Hepatocyte (in vitro differentiated cells): ENCODE measurements around the gene RPL27. TPM values are rescaled to one million over a fixed set of nuclear protein-coding genes. Genes with fewer than 3 reads are reported as not detected.
"Not testable (repeated sequence)": the region's sequence is repeated elsewhere in the genome, so short reads cannot be mapped to it uniquely, and the experiment has no call there.

Source experiments
- DNase-seq: peaks from one replicate; pipeline ENCODE4 v3.0.0-alpha.2; 2016; ENCODE audit warnings: low spot score
- H2AFZ ChIP-seq: fragments of 200-600 bp; sonication (generic); 2 replicates; pipeline ENCODE4 v1.6.0; 2016; ENCODE audit warnings: antibody characterized with exemption, mild to moderate bottlenecking
- H3K27ac ChIP-seq: fragments of 200-600 bp; sonication (generic); 2 replicates; pipeline ENCODE4 v1.5.1; 2016; ENCODE audit warnings: mild to moderate bottlenecking
- H3K27me3 ChIP-seq: fragments of 200-600 bp; sonication (generic); 2 replicates; pipeline ENCODE4 v1.6.1; 2016
- H3K36me3 ChIP-seq: fragments of 200-600 bp; sonication (generic); replicated peaks from 2 replicates; pipeline ENCODE4 v1.5.1; 2016; ENCODE audit warnings: low read depth; ENCODE audit not compliant: insufficient read depth
- H3K4me1 ChIP-seq: fragments of 200-600 bp; sonication (generic); 2 replicates; pipeline ENCODE4 v1.5.1; 2016; ENCODE audit warnings: mild to moderate bottlenecking, moderate library complexity; ENCODE audit not compliant: insufficient read depth
- H3K4me2 ChIP-seq: fragments of 200-600 bp; sonication (generic); 2 replicates; pipeline ENCODE4 v1.6.0; 2016
- H3K4me3 ChIP-seq: fragments of 200-600 bp; sonication (generic); 2 replicates; pipeline ENCODE4 v1.5.1; 2016; ENCODE audit warnings: mild to moderate bottlenecking
- H3K79me2 ChIP-seq: fragments of 200-600 bp; sonication (generic); 2 replicates; pipeline ENCODE4 v1.6.0; 2017; ENCODE audit warnings: mild to moderate bottlenecking
- H3K9me2 ChIP-seq: fragments of 200-600 bp; sonication (generic); replicated peaks from 2 replicates; pipeline ENCODE4 v1.6.0; 2017; ENCODE audit warnings: mild to moderate bottlenecking; ENCODE audit not compliant: insufficient read depth
- H3K9me3 ChIP-seq: fragments of 200-600 bp; sonication (generic); 2 replicates; pipeline ENCODE4 v1.5.1; 2016; ENCODE audit warnings: low read depth, mild to moderate bottlenecking
- H4K20me1 ChIP-seq: fragments of 200-600 bp; sonication (generic); 2 replicates; pipeline ENCODE4 v1.6.0; 2016; ENCODE audit warnings: mild to moderate bottlenecking; ENCODE audit not compliant: insufficient read depth, poor library complexity, severe bottlenecking
- CTCF ChIP-seq: fragments of 200-600 bp; sonication (generic); IDR thresholded peaks from 2 replicates; pipeline ENCODE4 v1.5.1; 2016; ENCODE audit warnings: antibody characterized with exemption, mild to moderate bottlenecking; ENCODE audit not compliant: poor library complexity
- EZH2 ChIP-seq: fragments of 200-600 bp; sonication (generic); IDR thresholded peaks from 2 replicates; pipeline ENCODE4 v1.6.1; 2016; ENCODE audit warnings: antibody characterized with exemption, mild to moderate bottlenecking, borderline replicate concordance
- EZH2phosphoT487 ChIP-seq: fragments of 200-600 bp; sonication (generic); IDR thresholded peaks from one replicate; pipeline ENCODE4 v1.6.1; 2018; ENCODE audit warnings: antibody characterized with exemption, mild to moderate bottlenecking, low read depth, moderate library complexity; ENCODE audit not compliant: unreplicated experiment, severe bottlenecking
- WGBS: methylation state at CpG from one replicate; pipeline ENCODE4 v1.1.6; 2016; ENCODE audit warnings: low lambda C conversion rate; ENCODE audit errors: missing lambda C conversion rate; 5-methylcytosine and 5-hydroxymethylcytosine counted together
- polyA plus RNA-seq: library from polyadenylated mRNA; unstranded; fragments of >200 nt; fragmentation: Nextera tagmentation; extraction: Ambion mirVana; gene quantifications from 2 replicates; pipeline ENCODE4 v1.2.1, GENCODE V29; 2016
- total RNA-seq: library from RNA; depleted of rRNA; stranded (reverse); fragments of >200 nt; gene quantifications from 2 replicates; pipeline ENCODE4 v1.2.3, GENCODE V29; 2014

The RPL27 gene
- total and polyA plus RNA-seq, 2 experiments from 2014 or later = 602 to 1,020 TPM

GRCh38 chr17:42989726-42990652 lies 8.2 kb upstream of the RPL27 start:
- Histone ChIP-seq H3K4me2 (no peak overlapping the region), H3K9me2 (no peaks in the 10 kb centered on the region), H3K27ac (no peak overlapping the region), H4K20me1 (peaks cover 3% of the 10 kb centered on the region), H3K79me2 (peaks cover 13% of the 10 kb centered on the region), H3K4me3 (no peak overlapping the region), H3K9me3 (no peaks in the 10 kb centered on the region), H3K36me3 (no peaks in the 10 kb centered on the region), H2AFZ (no peak overlapping the region), H3K27me3 (no peaks in the 10 kb centered on the region), H3K4me1 (no peaks in the 10 kb centered on the region)
- no peak for TF ChIP-seq EZH2phosphoT487
- no peak for TF ChIP-seq CTCF
- TF ChIP-seq EZH2 = no peak
- no peak for DNase-seq
- WGBS = 89% methylated on average over 6 of the region's 6 CpGs

GRCh38 chr17:42991471-42991870 lies 6.7 kb upstream of the RPL27 start:
- 97% methylated on average over 6 of the region's 6 CpGs for WGBS
- no peaks in the 10 kb centered on the region for H3K36me3 ChIP-seq
- no peak for TF ChIP-seq EZH2

GRCh38 chr17:42992872-42993271 lies 5.3 kb upstream of the RPL27 start:
- Histone ChIP-seq H3K4me2 (no peak overlapping the region), H3K9me2 (no peaks in the 10 kb centered on the region), H3K36me3 (no peaks in the 10 kb centered on the region), H3K27ac (no peak overlapping the region), H3K79me2 (no peaks in the 10 kb centered on the region), H3K4me3 (no peak overlapping the region), H4K20me1 (no peaks in the 10 kb centered on the region), H3K4me1 (peaks cover 3% of the 10 kb centered on the region), H3K27me3 (no peaks in the 10 kb centered on the region), H3K9me3 (no peaks in the 10 kb centered on the region), H2AFZ (no peak overlapping the region)
- no peak for DNase-seq
- 90% methylated on average over 5 of the region's 5 CpGs for WGBS
- TF ChIP-seq CTCF (no peak), EZH2phosphoT487 (no peak), EZH2 (no peak)

More at GRCh38 chr17:42991471-42991870, 6.7 kb upstream of the RPL27 start:
- Histone ChIP-seq H3K4me3 (no peak overlapping the region), H3K27me3 (no peaks in the 10 kb centered on the region), H4K20me1 (peaks cover 3% of the 10 kb centered on the region), H2AFZ (no peak overlapping the region), H3K9me3 (no peaks in the 10 kb centered on the region), H3K4me1 (no peaks in the 10 kb centered on the region), H3K27ac (no peak overlapping the region), H3K9me2 (no peaks in the 10 kb centered on the region), H3K79me2 (peaks cover 3% of the 10 kb centered on the region), H3K4me2 (no peak overlapping the region)
- DNase-seq = no peak

- H3K4me2 ChIP-seq, H3K27me3 ChIP-seq, H4K20me1 ChIP-seq, H3K27ac ChIP-seq, DNase-seq, H3K79me2 ChIP-seq, H3K4me1 ChIP-seq, H3K4me3 ChIP-seq, H3K9me3 ChIP-seq, H3K9me2 ChIP-seq, H2AFZ ChIP-seq, H3K36me3 ChIP-seq: not testable (repeated sequence)
- 91% methylated on average over 9 of the region's 10 CpGs for WGBS
Measured at GRCh38 chr17:42993913-42994312, 4.3 kb upstream of the RPL27 start.
